GM06990 (cell line): ENCODE measurements around the gene CHRNA9.
"Not testable (repeated sequence)": the region's sequence is repeated elsewhere in the genome, so short reads cannot be mapped to it uniquely, and the experiment has no call there.

Source experiments
- DNase-seq: peaks from one replicate; pipeline ENCODE4 v3.0.0-alpha.2; 2011; ENCODE audit not compliant: insufficient read length; ENCODE audit errors: extremely low read depth
- H3K27me3 ChIP-seq: replicated peaks from 2 replicates; pipeline ENCODE4 v1.6.0; 2011; ENCODE audit warnings: low read length; ENCODE audit not compliant: control insufficient read depth, insufficient read depth
- H3K36me3 ChIP-seq: 2 replicates; pipeline ENCODE4 v1.5.1; 2011; ENCODE audit warnings: low read length; ENCODE audit not compliant: control insufficient read depth, insufficient read depth
- H3K4me3 ChIP-seq: replicated peaks from 2 replicates; pipeline ENCODE4 v1.5.1; 2011; ENCODE audit warnings: low read depth, mild to moderate bottlenecking, control low read depth, low read length
- CTCF ChIP-seq: IDR thresholded peaks from 2 replicates; pipeline ENCODE4 v1.5.1; 2011; ENCODE audit warnings: low read length, control low read depth, mild to moderate bottlenecking, inconsistent platforms; ENCODE audit not compliant: insufficient read depth, poor library complexity, severe bottlenecking

Gene CHRNA9

DNA sequence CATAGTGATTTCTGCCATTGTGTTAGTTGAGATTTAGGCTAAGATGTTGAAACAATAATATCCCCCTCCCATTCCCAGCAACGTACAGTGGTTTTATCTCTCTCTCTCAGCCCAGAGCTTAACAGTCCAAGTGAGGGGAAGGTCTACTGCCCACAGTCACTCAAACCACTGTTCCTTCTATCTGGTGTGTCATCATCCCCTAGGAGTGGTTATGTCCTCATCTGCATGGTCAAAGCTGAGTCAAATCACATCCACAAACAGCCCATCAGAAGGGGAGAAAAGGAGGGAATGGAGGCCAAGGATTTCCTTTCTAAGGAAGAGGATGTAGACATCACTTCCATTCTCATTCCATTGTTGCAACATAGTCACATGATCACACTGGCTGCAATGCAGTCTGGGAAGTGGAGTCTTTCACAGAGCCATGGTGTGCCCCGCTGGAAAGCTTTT, 42.8 kb upstream of the CHRNA9 start:
- TF ChIP-seq CTCF: no peak
- no peak overlapping the region for H3K4me3 ChIP-seq
- no peak for DNase-seq

DNA sequence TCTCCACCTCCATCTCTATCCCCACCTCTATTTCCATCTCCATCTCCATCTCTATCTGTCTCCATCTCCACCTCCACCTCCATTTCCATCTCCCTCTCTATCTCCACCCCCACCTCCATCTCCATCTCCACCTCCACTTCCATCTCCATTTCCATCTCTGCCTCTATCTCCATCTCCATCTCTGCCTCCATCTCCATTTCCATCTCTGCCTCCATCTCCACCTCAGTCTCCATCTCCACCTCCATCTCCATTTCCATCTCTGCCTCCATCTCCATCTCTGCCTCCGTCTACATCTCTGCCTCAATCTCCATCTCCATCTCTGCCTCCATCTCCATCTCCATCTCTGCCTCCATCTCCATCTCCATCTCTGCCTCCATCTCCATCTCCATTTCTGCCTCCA, 40.8 kb upstream of the CHRNA9 start:
- Histone ChIP-seq H3K36me3 (no peaks in the 10 kb centered on the region), H3K27me3 (no peaks in the 10 kb centered on the region), H3K4me3 (no peak overlapping the region)
- DNase-seq: no peak
- no peak for TF ChIP-seq CTCF

More for the DNA sequence above, 42.8 kb upstream of the CHRNA9 start:
- no peaks in the 10 kb centered on the region for H3K27me3 ChIP-seq
- H3K36me3 ChIP-seq: no peaks in the 10 kb centered on the region

GRCh38 chr4:40295030-40295429, 40.1 kb upstream of the CHRNA9 start:
- H3K27me3 ChIP-seq, H3K4me3 ChIP-seq, DNase-seq, H3K36me3 ChIP-seq: not testable (repeated sequence)

DNA sequence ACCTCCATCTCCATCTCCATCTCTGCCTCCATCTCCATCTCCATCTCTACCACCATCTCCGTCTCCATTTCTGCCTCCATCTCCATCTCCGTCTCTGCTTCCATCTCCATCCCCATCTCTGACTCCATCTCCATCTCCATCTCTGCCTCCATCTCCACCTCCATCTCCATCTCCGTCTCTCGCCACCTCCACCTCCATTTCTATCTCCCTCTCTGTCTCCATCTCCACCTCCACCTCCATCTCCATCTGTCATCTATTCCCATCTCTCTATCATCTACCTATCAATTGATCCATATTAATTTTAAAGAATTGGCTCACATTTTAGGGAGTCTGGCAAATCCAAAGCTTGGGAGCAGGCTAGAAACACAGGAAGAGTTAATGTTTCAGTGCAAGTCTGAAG, 39.6 kb upstream of the CHRNA9 start:
- DNase-seq: no peak
- TF ChIP-seq CTCF: no peak
- no peak overlapping the region for H3K4me3 ChIP-seq
- no peaks in the 10 kb centered on the region for H3K27me3 ChIP-seq
- H3K36me3 ChIP-seq: no peaks in the 10 kb centered on the region

DNA sequence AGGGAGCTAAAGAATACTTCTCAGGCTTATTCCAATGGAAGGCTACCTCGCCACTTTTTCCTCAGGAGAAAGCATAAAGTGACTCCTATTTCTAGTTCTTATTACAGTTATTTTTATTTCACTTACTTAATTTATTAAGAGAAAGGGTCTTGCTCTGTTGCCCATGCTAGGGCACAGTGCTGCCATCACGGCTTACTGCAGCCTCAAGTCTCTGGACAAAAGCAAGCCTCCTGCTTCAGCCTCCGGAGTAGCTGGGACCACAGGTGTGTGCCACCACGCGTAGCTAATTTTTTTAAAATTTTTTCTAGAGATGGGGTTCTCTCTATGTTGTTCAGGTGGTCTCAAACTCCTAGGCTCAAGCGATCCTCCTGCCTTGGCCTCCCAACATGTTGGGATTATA, 36.0 kb upstream of the CHRNA9 start:
- Histone ChIP-seq H3K4me3 (no peak overlapping the region), H3K27me3 (no peaks in the 10 kb centered on the region), H3K36me3 (no peaks in the 10 kb centered on the region)
- TF ChIP-seq CTCF: no peak
- DNase-seq: no peak

DNA sequence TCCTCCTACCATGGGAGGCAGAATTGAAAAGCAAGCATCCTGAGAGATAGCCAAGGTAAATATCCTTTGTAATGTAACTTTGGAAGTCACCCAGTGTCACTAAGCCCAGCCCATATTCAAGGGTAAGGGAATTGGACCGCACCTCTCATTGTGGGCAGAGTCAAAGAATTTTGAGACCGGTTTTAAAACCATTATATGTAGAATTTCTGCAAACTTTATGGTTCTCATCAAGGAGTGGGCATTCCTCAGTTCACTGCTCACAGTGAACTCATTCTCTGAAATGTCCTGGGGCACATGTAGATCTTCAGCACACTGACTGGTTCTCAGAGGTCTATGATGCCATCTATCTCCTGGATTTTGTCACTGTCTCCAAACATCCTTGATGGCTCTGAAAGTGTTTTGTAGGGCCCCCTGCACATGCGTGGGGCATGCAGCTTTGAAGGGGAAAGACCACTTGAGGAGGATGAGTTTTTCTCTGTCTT, 35.3 kb upstream of the CHRNA9 start:
- no peaks in the 10 kb centered on the region for H3K36me3 ChIP-seq
- H3K4me3 ChIP-seq: no peak overlapping the region
- peak; percentile 18 for TF ChIP-seq CTCF
- no peaks in the 10 kb centered on the region for H3K27me3 ChIP-seq
- DNase-seq: no peak
